CD1c-positive myeloid dendritic cell (primary cell): ENCODE results near the gene WDR54.
"Not testable (repeated sequence)": the region's sequence is repeated elsewhere in the genome, so short reads cannot be mapped to it uniquely, and the experiment has no call there.

Experiments used
- DNase-seq: peaks from one replicate; pipeline ENCODE4 v3.0.0-alpha.2; 2016; ENCODE audit errors: extremely low spot score

The WDR54 gene

DNA sequence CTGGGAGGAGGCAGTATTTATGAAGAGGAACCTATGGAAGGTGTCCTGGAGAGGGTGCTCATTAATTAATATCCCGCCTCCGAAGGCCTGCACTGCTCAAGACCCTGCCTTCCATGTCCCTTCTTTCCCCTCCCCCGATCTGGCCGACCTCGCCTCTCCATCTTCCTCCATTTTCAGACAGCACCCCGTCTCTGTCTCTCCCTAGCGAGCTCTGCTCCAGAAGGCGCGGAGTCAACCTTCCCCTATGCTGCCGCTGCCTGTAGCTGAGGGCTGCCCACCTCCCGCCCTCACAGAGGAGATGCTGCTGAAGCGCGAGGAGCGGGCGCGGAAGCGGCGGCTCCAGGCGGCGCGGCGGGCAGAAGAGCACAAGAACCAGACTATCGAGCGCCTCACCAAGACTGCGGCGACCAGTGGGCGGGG lies 35.6 kb downstream of the WDR54 start:
- DNase-seq: no peak

DNA sequence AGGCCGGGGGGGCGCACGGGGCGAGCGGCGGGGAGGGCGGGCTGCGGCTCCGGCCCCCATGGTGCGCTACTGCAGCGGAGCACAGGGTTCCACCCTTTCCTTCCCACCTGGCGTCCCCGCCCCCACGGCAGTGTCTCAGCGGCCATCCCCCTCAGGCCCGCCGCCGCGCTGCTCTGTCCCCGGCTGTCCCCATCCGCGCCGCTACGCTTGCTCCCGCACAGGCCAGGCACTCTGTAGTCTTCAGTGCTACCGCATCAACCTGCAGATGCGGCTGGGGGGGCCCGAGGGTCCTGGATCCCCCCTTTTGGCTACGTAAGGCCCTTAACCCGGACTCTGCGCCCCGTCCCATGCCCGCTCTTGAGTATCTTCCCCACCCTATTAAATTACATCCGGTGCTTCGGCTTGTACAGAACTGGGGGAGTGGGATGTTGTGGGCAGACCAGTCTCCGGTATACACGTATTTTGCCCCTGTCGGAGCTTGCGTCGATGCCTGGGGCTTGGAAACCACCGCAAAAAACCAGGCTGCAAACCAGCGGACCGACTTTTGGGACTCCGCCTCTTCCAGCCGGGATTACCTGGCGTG lies 36.1 kb downstream of the WDR54 start:
- DNase-seq: peak; percentile 60

DNA sequence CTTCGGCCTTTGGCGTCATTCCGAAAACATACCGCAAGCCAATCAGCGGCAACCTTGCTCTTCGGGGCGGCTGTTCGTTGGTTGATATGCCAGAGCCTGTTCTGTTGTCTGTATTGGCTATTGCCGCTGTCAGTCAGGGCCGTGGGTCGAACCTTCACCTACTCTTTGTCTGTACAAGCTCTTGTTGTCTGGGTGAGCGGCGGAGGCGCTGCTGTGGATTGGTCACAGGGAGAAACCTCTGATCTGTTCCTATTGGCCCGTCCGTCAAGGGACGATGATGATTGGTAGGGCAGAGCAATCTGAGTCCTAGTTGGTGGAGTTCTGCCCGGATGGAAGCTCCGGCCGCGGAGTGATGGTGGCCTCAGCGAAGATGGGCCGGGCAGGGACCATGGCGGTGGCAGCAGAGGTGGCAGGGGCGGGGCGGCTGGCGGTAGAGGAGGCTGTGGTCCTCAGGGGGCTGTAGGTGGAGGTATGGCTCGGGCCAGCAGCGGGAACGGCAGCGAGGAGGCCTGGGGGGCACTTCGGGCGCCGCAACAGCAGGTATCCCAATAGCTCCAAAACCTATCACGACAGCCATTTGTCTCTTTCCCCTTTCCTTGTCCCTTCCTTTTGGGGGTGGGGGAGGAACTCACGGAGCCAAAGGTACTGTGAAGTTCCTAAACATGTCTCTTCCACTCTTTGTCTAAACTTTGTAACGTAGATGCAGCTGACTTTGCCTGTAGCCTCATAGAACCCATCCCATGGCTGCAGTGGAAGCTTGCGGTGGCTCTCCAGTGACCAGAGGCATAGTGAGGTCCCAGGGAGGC lies 36.8 kb downstream of the WDR54 start, which contains the start of gene WBP1:
TSS of gene WBP1 (plus strand) at position 307 of the 806 bp plus-strand sequence. CDS start at position 472, 165 bp downstream.
- peak; percentile 100 for DNase-seq

DNA sequence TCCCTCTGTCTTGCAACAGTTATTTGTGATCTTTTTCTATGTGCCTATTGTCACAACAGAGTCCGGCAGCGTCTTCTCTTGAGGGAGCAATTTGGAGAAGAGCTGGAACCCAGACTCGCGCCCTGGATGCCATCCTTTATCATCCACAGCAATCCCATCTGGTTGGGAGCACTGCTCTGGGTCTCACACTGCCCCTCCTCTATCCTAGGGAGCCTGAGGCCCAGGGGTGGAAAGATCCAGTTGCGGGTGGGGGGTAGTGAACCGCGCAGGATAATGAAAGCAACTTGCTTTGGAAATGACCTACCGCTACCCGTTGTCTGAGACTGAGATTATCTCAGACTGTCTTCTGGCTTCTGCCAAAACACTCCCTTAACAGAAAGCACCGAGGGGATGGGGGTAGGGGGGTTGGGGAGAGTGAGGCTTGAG lies 37.4 kb downstream of the WDR54 start:
- DNase-seq: no peak

DNA sequence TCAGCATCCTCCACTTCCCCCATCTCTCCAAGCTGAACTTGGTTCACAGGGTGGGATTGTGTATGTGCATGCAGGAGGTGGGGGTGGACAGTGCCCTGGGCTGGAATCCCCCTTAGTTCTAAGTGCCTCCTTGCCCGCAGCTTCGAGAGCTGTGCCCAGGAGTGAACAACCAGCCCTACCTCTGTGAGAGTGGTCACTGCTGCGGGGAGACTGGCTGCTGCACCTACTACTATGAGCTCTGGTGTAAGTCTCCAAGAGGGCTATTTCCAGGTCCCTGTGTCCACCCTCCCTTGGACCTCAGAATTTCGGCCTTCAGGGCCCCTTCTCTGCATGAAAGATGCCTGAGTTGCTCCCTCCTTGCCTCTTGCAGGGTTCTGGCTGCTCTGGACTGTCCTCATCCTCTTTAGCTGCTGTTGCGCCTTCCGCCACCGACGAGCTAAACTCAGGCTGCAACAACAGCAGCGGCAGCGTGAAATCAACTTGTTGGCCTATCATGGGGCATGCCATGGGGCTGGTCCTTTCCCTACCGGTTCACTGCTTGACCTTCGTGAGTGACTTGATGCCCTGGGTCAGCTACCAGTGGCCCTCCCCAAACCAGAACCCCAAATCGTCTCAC lies 38.1 kb downstream of the WDR54 start:
- DNase-seq: not testable (repeated sequence)

DNA sequence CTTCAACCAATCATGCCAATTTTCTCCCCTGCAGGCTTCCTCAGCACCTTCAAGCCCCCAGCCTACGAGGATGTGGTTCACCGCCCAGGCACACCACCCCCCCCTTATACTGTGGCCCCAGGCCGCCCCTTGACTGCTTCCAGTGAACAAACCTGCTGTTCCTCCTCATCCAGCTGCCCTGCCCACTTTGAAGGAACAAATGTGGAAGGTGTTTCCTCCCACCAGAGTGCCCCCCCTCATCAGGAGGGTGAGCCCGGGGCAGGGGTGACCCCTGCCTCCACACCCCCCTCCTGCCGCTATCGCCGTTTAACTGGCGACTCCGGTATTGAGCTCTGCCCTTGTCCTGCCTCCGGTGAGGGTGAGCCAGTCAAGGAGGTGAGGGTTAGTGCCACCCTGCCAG lies 38.7 kb downstream of the WDR54 start:
- DNase-seq: not testable (repeated sequence)

DNA sequence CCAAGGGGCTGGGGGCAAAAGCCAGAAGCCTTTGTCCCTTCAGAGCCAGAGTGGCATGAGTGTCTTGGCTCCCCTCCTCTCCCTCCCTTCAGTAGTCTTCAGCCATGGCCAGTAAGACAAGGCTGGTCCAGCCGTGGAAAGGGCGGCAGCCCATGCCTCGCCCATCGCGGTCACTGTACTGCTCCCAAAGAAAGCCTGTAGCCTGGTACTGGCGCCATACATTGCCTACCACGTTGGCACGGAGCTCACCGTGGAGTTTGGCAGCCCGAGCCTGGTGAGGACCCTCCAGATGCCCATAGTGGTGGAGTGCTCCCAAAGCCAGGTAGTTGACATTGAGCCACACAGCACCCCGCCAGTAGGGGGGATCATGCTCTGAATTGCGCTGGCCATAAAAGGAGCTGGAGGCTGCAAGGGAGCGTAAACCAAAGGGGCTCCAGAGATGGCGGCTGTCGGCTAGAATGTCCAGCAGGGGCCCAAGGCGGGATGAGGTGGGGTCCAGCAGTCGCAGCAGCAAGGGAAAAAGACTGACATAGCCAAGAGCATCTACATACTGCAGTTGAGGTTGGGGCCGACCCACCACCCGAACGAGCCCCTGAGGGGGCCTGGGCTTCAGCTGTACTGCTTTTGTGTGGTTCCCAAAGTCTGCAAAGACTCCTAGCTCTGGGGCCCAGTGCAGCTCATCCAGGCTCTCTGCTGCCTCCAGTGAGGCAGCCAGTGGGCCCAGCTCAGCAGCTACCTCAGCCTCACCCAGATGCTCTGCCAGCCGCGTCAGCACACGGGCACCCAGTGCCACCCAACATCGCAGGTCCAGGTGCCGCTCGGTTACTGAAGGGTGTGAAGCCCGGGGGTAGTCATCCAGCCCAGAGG lies 39.9 kb downstream of the WDR54 start:
- DNase-seq: no peak

DNA sequence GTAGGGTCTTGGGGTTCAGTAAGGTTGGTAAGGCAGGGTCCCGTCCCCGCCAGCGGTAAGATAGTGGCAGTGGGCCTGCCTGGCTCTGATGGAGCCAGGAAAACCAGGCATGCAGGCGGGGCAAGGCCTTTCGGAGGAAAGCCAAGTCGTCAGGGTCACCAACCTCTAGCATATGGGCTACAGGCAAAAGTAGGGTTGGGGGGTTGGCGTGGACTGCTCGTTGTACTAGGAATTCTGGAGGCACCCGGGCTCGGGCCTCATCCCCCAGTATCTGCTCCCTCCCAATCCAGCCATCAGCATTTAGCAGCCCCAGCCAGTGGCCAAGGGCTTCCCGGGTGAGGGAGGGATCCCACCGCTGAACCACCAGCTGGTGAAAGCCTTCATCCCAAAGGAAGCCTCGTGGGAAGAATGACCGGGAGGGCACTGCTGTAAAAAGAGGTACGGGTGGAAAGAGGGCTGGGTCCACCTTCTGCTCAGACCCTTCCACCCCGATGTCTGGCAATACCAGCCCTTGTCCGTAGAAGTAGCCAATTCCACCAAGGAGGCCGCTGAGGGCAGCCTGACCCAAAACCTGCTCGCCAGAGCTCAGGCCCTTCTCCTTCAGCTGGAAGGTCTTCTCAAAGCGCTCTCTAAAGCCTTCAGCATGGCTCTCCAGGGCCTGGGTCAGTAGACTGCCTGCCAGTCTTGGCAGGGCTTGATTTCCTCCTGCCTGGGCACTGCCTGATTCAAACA lies 40.7 kb downstream of the WDR54 start:
- DNase-seq: no peak

DNA sequence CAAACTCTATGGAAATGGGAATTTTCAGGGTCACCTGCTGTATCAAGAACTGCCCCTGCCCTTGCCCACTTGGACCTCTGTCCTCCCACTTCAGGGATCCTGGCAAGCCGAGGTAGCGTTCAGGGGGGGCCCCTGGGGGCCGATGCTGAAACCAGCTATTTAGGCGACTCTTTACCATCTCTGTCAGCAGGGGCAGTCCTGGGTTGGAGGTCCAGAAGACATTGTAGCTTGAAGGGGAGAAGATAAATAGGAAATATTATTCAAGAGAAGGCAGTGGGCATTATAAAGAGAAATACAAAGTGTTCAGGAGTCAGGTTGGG lies 41.2 kb downstream of the WDR54 start:
- no peak for DNase-seq

DNA sequence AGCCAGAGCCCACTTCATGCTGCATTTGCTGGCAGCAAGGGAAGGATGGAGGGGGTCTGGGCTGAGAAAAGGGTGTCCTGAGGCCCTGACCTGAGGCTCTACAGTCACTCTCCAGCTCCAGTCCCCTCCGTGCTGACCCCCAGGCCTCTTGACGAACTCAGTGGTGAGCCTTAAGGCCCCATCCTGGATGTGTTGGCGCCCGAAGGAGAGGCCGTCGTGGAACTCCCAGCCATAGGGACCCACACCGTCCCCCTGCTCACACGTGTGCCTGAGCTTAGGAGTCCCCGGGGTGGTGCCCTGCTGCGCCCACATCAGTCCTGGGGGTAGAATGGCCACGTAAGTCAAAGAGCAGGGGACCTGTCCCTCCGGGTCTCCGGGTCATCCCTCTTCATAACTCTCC lies 42.9 kb downstream of the WDR54 start:
- no peak for DNase-seq

DNA sequence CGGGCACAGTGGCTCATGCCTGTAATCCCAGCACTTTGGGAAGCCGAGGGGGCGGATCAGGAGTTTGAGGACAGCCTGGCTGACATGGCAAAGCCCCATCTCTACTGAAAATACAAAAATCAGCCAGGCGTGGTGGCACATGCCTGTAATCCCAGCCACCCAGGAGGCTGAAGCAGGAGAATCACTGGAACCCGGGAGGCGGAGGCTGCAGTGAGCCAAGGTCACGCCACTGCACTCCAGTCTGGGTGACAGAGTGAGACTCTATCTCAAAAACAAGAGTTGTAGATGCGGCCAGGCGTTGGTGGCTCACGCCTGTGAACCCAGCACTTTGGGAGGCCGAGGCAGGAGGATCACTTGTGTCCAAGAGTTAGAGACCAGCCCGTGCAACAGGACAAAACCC lies 49.2 kb downstream of the WDR54 start:
- not testable (repeated sequence) for DNase-seq

DNA sequence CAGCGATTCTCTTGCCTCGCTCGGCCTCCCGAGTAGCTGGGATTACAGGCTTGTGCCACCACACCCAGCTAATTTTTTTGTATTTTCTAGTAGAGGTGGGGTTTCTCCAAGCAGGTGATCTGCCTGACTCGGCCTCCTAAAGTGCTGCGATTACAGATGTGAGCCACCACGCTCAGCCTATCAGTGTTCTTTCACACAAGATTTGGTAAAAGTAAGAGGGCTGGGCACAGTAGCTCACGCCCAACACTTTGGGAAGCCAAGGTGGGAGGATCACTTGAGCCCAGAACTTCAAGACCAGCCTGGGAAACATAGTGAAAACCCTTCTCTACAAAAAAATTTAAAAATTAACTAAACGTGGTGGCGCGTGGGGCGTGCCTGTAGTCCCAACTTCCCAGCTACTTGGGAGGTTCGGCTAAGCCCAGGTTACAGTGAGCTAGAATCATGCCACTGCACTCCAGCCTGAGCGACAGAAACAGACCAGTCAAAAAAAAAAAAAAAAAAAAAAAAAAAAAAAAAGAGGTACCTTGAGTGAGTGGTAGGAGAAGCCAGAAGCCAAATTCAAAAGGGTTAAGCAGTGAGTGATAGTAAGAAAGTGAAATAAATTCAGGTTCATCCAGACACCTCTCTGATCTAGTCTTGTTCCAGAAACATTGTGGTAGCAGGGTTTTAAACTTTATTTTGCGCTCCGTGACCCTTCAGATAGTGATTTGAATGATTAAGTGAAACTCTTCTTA lies 50.0 kb downstream of the WDR54 start:
- no peak for DNase-seq

DNA sequence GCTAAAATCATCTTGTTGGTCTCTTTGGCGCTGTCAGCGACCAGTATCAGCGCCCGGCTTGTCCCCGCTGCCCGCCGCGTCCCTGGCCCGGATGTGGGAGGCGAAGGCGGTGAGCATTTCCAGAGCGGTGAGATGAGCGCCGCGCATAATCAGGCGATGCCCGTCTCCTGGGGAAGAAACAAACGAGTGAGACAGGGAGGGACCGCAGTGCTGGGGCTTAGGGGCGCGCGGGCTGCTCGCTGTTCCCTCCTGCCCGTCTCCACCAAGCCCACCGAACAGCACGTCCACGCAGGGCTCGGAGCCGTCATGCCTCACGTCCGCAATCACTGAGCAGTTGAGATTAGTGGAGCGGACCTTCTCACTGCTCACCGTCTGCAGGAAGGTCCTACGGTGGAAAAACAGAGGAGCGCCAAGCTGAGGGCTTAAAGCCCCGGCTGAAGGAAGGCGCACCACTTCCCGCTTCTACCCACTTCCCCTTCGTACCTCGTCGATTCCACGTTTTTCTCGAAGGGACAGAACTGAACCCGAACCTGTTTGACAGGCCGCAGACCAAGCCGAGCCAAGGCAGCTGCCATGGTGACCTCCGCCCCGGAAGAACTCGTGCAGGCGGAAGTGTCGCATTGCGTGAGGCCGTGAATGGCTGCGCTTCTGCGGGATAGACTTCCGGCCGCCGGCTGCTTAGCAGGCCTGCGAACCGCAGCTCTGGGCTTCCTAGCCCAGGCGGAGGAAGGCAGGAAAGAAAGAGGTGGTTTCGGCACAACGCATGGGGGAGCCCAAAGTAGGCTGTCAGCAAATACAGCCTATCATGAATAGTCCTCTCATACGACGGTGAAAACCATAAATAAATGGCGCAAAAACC lies 50.8 kb downstream of the WDR54 start, which contains the start of gene MRPL53:
TSS of gene MRPL53 (minus strand) at position 595 of the 859 bp plus-strand sequence. CDS start at position 575, 20 bp downstream.
- peak; percentile 96 for DNase-seq

DNA sequence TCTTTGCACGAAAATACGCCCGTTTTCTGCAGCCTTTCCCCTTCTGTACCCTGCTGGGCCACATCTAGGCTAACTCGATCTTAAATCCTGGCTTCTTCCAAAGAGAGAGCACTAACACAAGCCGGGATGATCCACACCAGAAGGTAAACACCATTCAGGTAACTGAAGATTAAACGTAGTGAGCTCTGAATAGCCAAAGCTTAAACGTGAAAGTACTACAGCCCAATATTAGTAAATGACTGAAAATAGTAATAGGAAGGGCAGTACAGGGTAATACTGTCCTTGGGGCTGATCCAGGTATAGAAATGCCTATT lies 51.4 kb downstream of the WDR54 start:
- no peak for DNase-seq

DNA sequence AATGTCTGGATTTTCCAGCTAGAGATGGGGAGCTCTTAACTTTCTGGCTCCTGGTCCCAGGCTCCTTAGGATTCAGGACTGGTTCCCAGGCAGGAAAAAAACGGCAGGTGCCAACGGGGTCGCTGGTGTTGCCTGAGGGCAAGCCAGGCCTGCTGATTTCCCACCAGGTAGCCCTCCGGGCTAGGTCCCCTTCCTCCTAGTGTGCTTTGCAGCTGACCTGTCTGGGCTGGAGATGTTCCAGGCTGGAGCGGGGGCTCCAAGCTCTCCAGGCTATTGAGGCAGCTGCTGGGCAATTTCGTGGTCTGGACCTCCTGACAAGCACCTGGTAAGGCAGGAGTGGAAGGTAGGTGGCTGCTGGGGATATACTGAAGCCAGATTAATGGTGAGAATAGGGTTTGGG lies 53.0 kb downstream of the WDR54 start:
- no peak for DNase-seq

DNA sequence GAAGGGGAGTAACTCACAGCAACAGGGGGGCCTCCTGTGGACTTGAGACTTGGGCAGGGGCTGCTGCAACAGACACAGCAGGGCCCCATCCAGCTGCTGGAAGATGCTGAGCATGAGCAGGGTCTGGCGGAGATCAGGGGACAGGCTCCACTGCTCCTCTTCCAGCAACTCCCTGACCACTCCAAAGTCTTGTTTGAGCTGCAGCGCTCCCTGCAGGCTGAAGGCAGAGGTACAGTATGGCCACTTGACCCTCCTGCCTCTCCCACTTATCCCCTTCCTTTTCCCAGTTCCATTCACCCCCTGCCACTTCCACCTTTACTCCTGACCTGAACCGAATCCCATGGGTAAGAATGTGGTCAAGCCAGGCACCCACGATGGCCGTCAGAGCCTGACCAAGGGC lies 53.4 kb downstream of the WDR54 start:
- no peak for DNase-seq
